A673 (cell line): ENCODE results near the gene RAB11A.

Experiments
- EZH2 ChIP-seq: fragments of 200-600 bp; sonication (generic); IDR thresholded peaks from 2 replicates; pipeline ENCODE4 v1.6.1; 2017; ENCODE audit warnings: borderline replicate concordance, low read depth, mild to moderate bottlenecking, mixed read lengths, antibody characterized with exemption, low read length; ENCODE audit not compliant: poor library complexity, severe bottlenecking
- TF ChIP-seq, protein P1 (sequence below): fragments of 300-800, 200-600 bp; sonication (generic); conservative IDR thresholded peaks from 2 replicates; pipeline ENCODE4 v1.5.1; 2017; ENCODE audit warnings: low read depth, mild to moderate bottlenecking, antibody characterized with exemption, low read length, moderate library complexity, mixed read lengths

DNA sequence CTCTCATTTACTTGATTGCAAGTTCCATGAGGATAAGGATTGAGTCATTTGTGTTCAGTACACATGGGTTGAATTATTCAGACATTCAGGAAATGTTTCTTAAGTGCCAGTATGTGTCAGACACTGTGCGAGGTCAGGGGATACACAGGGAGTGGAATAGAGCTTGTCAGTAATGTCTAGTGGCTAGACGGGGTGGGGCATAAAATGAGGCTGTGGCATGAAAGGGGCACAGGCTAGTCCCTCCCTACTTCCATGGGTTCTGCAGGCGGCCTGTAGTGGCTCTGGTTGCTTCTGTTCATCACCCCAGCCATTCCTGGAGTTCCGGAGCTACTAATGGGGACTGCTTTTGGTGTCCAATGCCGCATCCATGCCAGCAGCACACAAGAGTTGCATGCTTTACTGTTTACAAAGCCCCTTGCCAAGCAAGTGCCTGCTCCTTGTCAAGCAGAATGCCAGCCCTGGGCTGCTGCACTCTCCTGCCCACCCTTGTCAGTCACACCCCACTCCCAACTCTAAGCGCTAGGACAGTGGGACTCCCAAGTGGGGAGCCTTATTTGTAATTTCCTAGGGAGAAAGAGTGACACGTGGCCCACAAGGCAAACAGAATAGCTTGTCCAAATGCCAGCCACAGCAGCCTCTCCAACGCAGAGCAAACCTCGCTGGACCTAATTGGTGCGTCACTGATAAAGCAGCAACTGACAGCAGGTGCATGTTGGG, 70.8 kb downstream of the RAB11A start:
- TF ChIP-seq, protein P1, sequence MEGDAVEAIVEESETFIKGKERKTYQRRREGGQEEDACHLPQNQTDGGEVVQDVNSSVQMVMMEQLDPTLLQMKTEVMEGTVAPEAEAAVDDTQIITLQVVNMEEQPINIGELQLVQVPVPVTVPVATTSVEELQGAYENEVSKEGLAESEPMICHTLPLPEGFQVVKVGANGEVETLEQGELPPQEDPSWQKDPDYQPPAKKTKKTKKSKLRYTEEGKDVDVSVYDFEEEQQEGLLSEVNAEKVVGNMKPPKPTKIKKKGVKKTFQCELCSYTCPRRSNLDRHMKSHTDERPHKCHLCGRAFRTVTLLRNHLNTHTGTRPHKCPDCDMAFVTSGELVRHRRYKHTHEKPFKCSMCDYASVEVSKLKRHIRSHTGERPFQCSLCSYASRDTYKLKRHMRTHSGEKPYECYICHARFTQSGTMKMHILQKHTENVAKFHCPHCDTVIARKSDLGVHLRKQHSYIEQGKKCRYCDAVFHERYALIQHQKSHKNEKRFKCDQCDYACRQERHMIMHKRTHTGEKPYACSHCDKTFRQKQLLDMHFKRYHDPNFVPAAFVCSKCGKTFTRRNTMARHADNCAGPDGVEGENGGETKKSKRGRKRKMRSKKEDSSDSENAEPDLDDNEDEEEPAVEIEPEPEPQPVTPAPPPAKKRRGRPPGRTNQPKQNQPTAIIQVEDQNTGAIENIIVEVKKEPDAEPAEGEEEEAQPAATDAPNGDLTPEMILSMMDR = no peak
- TF ChIP-seq EZH2 = no peak
